Measurements from ENCODE around the gene SEPTIN6.
A peak's percentile ranks its signal among the peaks of the same experiment; 100 is the strongest.
"Not testable (repeated sequence)": the region's sequence is repeated elsewhere in the genome, so short reads cannot be mapped to it uniquely, and the experiment has no call there.

The SEPTIN6 gene

DNA sequence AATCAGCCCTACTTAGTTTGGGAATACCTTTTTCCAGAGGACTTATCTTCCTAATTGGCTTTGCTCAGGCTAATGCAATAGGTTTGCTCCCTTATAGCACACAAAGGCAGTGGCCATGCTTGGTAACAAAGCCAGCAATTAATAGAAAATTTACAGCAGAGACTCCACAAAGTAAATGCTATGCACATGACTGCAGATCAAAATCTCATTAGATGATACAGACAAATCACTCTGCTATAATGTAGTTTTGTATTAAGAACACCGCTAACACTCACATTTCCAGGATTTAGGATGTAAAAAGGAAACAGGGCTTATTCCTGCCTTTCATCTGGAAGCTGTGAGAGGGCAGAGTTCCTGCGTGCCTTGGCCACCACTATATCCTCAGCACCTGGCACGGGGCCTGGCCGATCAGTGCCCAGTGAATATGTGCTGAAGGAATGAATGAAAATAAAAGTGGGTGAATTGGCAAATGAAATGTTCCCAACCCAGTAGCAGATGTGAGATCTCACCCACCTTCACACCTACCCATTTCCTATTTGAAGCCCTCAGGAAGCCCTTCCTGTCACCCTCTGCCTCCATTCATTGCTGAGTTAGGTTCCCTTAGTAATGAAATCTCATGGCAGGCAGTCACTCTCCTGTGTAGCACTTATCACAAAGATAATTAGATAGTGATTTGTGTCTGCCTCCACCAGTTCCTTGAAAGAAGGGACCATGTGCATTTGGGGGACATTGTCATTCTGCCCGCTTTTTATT lies 5.1 kb downstream of the SEPTIN6 start:
- ChIA-PET POLR2A (interaction anchor here (0.7 kb wide), 1 partner anchor 101 kb away, joined by 7 read pairs; no protein-coding TSS in a partner anchor), CTCF (no interaction called here)
- no peak for DNase-seq (ENCODE audit: extremely low spot score)
- TF ChIP-seq, protein P1, sequence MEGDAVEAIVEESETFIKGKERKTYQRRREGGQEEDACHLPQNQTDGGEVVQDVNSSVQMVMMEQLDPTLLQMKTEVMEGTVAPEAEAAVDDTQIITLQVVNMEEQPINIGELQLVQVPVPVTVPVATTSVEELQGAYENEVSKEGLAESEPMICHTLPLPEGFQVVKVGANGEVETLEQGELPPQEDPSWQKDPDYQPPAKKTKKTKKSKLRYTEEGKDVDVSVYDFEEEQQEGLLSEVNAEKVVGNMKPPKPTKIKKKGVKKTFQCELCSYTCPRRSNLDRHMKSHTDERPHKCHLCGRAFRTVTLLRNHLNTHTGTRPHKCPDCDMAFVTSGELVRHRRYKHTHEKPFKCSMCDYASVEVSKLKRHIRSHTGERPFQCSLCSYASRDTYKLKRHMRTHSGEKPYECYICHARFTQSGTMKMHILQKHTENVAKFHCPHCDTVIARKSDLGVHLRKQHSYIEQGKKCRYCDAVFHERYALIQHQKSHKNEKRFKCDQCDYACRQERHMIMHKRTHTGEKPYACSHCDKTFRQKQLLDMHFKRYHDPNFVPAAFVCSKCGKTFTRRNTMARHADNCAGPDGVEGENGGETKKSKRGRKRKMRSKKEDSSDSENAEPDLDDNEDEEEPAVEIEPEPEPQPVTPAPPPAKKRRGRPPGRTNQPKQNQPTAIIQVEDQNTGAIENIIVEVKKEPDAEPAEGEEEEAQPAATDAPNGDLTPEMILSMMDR (IDR thresholded peaks at IDR 0.05; ENCODE audit: control extremely low read depth, extremely low read depth, low read depth, missing control alignments), result no peak

DNA sequence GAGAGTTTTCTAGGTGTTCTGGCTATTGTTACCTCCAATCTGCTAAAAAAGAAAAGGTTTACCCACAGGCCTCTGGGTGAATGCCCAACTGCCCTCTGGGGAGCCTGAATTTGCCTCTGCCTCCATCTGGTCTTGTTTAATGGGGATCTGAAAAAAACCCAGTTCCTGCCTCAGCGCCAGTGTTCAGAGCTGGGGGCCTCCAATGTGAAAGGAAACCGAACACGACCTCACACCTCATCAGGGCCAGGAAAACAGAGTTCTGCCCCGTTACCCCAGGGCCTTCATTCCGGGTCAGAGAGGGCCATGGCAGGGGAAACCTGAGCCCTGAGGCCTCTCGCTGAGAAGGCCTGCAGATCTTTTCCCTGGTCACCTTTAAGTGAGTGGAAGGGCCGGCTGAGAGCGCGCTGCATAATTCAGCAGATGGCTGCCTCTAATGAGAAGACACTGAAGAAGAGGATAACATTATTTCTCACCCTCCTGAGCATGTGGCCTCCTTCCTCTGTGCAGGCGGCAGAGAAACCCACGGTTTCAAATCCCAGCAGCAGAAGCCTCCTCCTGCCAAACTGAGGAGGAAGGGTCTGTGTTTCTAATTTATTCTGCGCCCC lies 6.8 kb downstream of the SEPTIN6 start:
- no peak for DNase-seq (ENCODE audit: extremely low spot score)
- CTCF ChIA-PET, result interaction anchor here (2.5 kb wide), 1 partner anchor 8 kb away, joined by 5 read pairs; no protein-coding TSS in a partner anchor
- POLR2A ChIA-PET, result interaction anchor here (1.4 kb wide), 1 partner anchor 25 kb away, joined by 6 read pairs; no protein-coding TSS in a partner anchor
- TF ChIP-seq, protein P1 (IDR thresholded peaks at IDR 0.05; ENCODE audit: control extremely low read depth, extremely low read depth, low read depth, missing control alignments), result no peak

DNA sequence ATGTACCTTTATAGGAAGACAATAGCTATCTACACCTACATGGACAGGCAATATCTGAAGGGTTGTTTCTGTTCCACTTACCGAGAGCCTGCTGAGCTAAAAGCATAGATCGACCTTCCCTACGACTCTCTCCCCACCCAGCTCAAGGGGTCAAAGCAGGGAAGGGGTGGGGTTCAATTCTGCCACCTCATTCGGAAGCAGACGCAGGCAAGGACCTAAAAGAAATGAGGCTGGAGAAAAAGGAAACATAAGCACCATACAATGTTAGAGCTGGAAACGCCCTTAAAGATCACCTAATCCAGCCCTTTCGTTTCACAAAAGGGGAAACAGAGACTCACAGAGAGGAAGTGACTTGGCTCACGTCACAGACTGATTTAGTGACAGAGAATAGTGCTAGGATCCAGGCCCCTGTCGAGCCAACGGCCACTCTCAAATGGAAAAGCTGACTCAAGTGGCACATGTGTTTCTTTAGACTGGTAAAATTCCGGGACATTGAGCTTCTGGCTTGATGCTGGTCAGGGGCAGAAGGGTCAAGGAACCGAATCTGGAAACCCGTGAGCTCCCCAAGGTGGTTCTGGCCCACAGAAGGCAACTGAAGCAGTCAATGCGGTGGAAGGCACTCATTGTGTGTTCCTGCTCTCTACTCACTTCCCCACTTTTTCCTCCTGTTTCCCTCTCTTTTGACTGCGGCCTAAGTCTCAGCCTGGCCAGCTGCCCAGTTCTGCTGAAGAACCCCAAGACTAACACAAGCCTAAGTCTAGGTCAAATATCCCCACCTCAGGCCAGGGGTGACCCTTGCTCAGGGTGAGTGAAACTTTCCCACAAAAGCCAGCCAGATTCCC lies 7.5 kb downstream of the SEPTIN6 start:
- TF ChIP-seq, protein P1 (IDR thresholded peaks at IDR 0.05; ENCODE audit: control extremely low read depth, extremely low read depth, low read depth, missing control alignments), result no peak
- peak; percentile 39 for DNase-seq (ENCODE audit: extremely low spot score)
- CTCF ChIA-PET, result interaction anchor here (0.9 to 2.5 kb wide), 4 partner anchors 9 to 44 kb away, joined by 3 to 5 read pairs (median 3); no protein-coding TSS in a partner anchor
- POLR2A ChIA-PET, result interaction anchor here (0.8 to 1.4 kb wide), 3 partner anchors 24 to 106 kb away, joined by 3 to 6 read pairs (median 4); partner anchors contain the start of gene RPL39

DNA sequence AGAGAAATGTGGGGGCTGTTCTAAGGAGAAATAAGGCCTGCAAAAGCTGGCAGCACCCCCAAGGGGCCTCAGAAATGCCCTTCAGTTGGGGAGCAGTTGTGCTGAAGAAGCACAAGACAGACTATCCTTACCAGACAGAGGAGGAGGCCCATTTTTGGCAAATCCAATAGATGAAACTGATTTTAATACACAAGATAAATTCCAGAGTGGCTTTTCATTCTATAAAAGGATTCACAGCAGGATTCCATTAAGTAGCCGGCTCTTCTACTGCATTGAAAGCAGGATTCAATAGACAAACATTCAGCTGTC lies 8.1 kb downstream of the SEPTIN6 start:
- POLR2A ChIA-PET, result interaction anchor here (0.8 to 0.9 kb wide), 2 partner anchors 36 to 107 kb away, joined by 3 to 4 read pairs; partner anchors contain the start of gene RPL39
- CTCF ChIA-PET, result interaction anchor here (0.9 to 2.5 kb wide), 4 partner anchors 10 to 44 kb away, joined by 3 to 5 read pairs (median 3); no protein-coding TSS in a partner anchor
- TF ChIP-seq, protein P1 (IDR thresholded peaks at IDR 0.05; ENCODE audit: control extremely low read depth, extremely low read depth, low read depth, missing control alignments), result no peak
- no peak for DNase-seq (ENCODE audit: extremely low spot score)

DNA sequence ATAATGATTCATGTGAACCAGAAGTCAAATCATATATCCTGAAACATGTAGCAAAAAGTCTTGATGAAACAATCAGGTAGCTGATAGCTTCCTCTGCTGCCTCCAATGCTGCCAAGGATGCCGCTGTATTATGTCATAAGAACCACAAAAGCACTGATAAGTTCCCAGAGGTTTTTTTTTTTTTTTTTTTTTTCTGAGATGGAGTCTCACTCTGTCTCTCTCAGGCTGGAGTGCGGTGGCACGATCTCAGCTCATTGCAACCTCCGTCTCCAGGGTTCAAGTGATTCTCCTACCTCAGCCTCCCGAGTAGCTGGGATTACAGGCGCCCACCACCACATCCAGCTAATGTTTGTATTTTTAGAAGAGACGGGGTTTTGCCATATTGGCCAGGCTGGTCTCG lies 8.7 kb downstream of the SEPTIN6 start:
- DNase-seq (ENCODE audit: extremely low spot score), result not testable (repeated sequence)
- POLR2A ChIA-PET, result interaction anchor here (0.6 kb wide), 1 partner anchor 102 kb away, joined by 3 read pairs; no protein-coding TSS in a partner anchor
- CTCF ChIA-PET, result interaction anchor here (1.4 to 2.5 kb wide), 3 partner anchors 10 to 23 kb away, joined by 3 to 5 read pairs (median 4); no protein-coding TSS in a partner anchor

DNA sequence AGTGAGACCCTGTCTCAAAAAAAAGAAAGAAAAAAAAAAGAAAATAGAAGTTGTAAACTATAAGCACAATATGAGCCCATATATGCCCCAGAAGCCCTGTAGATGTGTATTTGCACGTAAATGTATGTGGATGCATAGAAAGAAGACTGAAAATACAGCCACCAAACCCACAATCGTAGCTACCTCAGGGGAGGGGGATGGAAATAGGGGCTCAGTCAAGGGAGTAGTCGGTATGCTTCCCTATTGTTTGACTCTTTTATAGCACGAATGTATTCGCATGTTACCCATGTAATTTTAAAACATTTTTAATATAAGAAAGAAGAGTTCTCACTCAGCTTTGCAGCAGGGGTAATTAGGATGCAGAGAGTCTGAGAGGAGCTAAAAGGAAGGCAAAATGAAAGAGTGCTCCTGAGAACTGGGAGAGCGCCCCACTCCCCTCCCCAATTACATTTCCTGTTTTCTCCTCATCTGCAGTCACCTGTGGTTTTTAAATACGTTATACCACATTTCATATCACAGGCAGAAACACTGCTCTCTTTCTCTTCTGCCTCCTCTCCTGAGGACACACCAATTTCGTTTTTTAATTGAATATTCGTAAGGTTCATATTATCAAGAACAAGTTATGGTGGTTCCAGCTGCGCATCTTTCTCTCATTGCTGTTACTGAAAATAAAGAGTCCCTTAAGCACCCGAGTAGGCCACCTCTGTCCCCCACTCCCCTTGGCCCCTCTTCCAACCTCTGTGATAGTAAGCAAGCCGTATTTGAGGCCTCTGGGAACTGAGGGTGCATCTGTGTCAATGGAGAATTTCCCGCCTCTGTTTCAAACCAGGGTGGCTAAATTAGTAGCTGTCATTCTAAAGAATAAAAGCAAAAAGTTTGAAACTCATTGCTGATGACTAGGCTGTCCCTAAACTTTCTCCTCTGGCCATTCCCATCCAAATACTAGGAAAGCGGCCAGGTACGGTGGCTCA lies 10.7 kb downstream of the SEPTIN6 start:
- CTCF ChIA-PET, result interaction anchor here (1.3 to 1.9 kb wide), 3 partner anchors 11 to 48 kb away, joined by 3 to 11 read pairs (median 4); partner anchors contain the start of gene SEPTIN6
- peak; percentile 37 for DNase-seq (ENCODE audit: extremely low spot score)
- TF ChIP-seq, protein P1 (IDR thresholded peaks at IDR 0.05; ENCODE audit: control extremely low read depth, extremely low read depth, low read depth, missing control alignments), result no peak
- POLR2A ChIA-PET, result interaction anchor here (1.2 kb wide), 1 partner anchor 11 kb away, joined by 6 read pairs; the partner anchor contains the start of gene SEPTIN6
